Osteoblast (primary cell): ENCODE results near the gene RASGRP2. TPM values are rescaled to one million over a fixed set of nuclear protein-coding genes. Genes with fewer than 3 reads are reported as not detected.
"Not testable (repeated sequence)": the region's sequence is repeated elsewhere in the genome, so short reads cannot be mapped to it uniquely, and the experiment has no call there.

Experiments used
- DNase-seq: peaks from one replicate; pipeline ENCODE4 v3.0.0; 2011; ENCODE audit warnings: low spot score, mixed read lengths; ENCODE audit not compliant: insufficient read length; ENCODE audit errors: missing footprints
- H2AFZ ChIP-seq: 2 replicates; pipeline ENCODE4 v1.6.0; 2011; ENCODE audit warnings: mild to moderate bottlenecking, low read length
- H3K27ac ChIP-seq: 2 replicates; pipeline ENCODE4 v1.5.1; 2011; ENCODE audit warnings: mild to moderate bottlenecking, low read depth, low read length, moderate library complexity
- H3K27me3 ChIP-seq: 2 replicates; pipeline ENCODE4 v1.6.0; 2012; ENCODE audit warnings: mild to moderate bottlenecking, control low read depth, inconsistent platforms, low read length, moderate library complexity; ENCODE audit not compliant: insufficient read depth
- H3K36me3 ChIP-seq: 2 replicates; pipeline ENCODE4 v1.5.1; 2011; ENCODE audit warnings: mild to moderate bottlenecking, low read length, control low read depth, moderate library complexity; ENCODE audit not compliant: insufficient read depth
- H3K4me1 ChIP-seq: 2 replicates; pipeline ENCODE4 v1.5.1; 2011; ENCODE audit warnings: mild to moderate bottlenecking, low read length, control low read depth, moderate library complexity; ENCODE audit not compliant: insufficient read depth
- H3K4me2 ChIP-seq: 2 replicates; pipeline ENCODE4 v1.6.0; 2011; ENCODE audit warnings: mild to moderate bottlenecking, low read length; ENCODE audit not compliant: insufficient read depth
- H3K4me3 ChIP-seq: fragments of 200-600 bp; sonication (generic); 3 replicates; pipeline ENCODE4 v1.5.1; 2012; ENCODE audit warnings: mild to moderate bottlenecking, low read length, inconsistent platforms; ENCODE audit not compliant: insufficient read depth
- H3K79me2 ChIP-seq: 2 replicates; pipeline ENCODE4 v1.6.0; 2012; ENCODE audit warnings: mild to moderate bottlenecking, low read length, control low read depth, inconsistent platforms; ENCODE audit not compliant: insufficient read depth
- H3K9me3 ChIP-seq: 2 replicates; pipeline ENCODE4 v1.5.1; 2011; ENCODE audit warnings: low read depth, low read length, control low read depth
- H4K20me1 ChIP-seq: 2 replicates; pipeline ENCODE4 v1.6.0; 2012; ENCODE audit warnings: mild to moderate bottlenecking, low read length, control low read depth; ENCODE audit not compliant: insufficient read depth
- total RNA-seq: library from RNA; depleted of rRNA; stranded (reverse); fragments of >200 nt; gene quantifications from 2 replicates; pipeline ENCODE4 v1.2.3, GENCODE V29; 2012
- TF ChIP-seq, protein P1 (sequence below): IDR thresholded peaks from 2 replicates; pipeline ENCODE4 v1.5.1; 2011; ENCODE audit warnings: mild to moderate bottlenecking, low read depth, low read length, moderate library complexity; ENCODE audit errors: extremely low read depth

Gene RASGRP2
- total RNA-seq, 1 donor: not detected

DNA sequence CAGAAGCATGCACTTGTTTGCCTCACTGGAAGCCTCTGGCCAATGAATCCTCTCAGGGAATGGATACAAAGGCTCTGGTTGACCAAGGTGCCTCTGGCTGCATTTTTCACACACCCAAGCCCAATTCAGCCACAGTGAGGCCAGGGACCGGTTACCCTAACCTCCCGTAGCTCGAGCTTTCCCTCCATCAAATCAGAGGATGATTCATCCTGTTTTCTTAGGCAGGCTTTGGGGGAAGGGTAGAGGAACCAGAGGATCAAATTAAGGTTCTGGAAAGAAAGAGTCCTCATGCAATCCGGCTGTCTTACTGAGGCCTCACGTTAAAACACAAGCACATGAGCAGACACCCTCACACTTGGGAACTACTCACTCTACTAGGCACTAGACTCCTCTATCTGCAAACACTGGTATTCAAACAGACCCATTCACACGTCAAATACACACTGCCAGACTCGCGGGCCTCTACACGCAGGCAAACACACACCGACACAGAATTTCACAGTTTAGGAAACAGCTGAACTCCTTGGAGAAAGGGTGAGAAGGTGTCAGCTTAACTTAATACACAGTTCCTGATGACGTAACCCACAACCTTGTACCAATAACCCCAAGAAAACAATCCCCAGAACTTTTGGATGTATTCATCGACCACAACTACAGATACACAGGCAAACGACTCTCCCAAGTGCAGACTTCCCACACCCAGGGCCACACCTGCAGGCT is 33.4 kb downstream of the RASGRP2 start:
- H3K4me1 ChIP-seq: peaks cover 3% of the 10 kb centered on the region
- H3K4me3 ChIP-seq: no peak overlapping the region
- peak; percentile 96 for DNase-seq
- no peaks in the 10 kb centered on the region for H3K36me3 ChIP-seq
- H3K27me3 ChIP-seq: peaks cover 39% of the 10 kb centered on the region
- H3K79me2 ChIP-seq: no peaks in the 10 kb centered on the region
- no peak overlapping the region for H2AFZ ChIP-seq
- H3K9me3 ChIP-seq: no peaks in the 10 kb centered on the region
- TF ChIP-seq, protein P1, sequence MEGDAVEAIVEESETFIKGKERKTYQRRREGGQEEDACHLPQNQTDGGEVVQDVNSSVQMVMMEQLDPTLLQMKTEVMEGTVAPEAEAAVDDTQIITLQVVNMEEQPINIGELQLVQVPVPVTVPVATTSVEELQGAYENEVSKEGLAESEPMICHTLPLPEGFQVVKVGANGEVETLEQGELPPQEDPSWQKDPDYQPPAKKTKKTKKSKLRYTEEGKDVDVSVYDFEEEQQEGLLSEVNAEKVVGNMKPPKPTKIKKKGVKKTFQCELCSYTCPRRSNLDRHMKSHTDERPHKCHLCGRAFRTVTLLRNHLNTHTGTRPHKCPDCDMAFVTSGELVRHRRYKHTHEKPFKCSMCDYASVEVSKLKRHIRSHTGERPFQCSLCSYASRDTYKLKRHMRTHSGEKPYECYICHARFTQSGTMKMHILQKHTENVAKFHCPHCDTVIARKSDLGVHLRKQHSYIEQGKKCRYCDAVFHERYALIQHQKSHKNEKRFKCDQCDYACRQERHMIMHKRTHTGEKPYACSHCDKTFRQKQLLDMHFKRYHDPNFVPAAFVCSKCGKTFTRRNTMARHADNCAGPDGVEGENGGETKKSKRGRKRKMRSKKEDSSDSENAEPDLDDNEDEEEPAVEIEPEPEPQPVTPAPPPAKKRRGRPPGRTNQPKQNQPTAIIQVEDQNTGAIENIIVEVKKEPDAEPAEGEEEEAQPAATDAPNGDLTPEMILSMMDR: no peak
- no peak overlapping the region for H3K27ac ChIP-seq
- H3K4me2 ChIP-seq: no peak overlapping the region
- no peaks in the 10 kb centered on the region for H4K20me1 ChIP-seq

DNA sequence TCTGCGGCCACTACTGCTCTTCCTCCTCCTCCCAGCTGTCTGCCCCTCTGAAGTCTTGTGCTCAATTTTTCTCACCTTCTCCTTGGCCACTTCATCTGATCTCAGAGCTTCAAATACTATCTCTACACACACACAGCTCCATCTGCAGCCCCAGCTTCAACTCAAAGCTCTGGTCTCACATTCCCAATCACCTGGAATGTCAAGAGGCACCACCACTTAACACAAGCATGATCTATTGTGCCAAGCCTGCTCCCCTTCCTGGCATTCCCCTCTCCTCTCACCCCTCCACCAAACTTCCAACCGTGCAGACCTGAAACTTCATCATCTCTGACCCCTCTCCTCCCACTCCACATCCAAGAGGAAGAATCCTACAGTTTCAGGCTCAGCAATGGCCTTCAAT is 38.4 kb downstream of the RASGRP2 start:
- H3K27me3 ChIP-seq: peaks cover 31% of the 10 kb centered on the region

DNA sequence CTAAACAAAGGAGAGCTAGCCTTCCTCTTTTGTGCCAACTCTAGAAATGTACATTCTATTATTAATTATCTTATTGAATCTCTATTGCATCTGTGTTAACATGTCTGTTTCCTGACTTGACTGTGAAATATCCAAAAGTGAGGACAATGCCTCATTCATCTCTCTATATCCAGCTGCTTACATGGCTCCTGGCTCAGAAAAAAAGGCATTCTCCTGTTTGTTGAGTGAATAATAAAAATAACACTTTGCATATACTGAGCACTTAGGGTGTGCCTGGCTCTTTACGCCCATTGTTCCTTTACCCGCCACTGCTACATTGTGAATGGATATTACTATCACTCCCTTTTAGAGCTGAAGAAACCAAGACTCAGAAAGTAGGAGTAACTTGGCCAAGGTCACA is 40.9 kb downstream of the RASGRP2 start:
- H3K36me3 ChIP-seq: no peaks in the 10 kb centered on the region
- H4K20me1 ChIP-seq: no peaks in the 10 kb centered on the region
- peak; percentile 68 for DNase-seq
- H3K9me3 ChIP-seq: no peaks in the 10 kb centered on the region
- H3K27me3 ChIP-seq: peaks cover 30% of the 10 kb centered on the region
- H3K4me3 ChIP-seq: no peak overlapping the region
- H2AFZ ChIP-seq: no peak overlapping the region
- H3K4me2 ChIP-seq: no peak overlapping the region
- no peaks in the 10 kb centered on the region for H3K4me1 ChIP-seq
- H3K79me2 ChIP-seq: no peaks in the 10 kb centered on the region
- no peak overlapping the region for H3K27ac ChIP-seq
- TF ChIP-seq, protein P1: no peak

More for the DNA sequence above, 38.4 kb downstream of the RASGRP2 start:
- Histone ChIP-seq H3K4me1 (no peaks in the 10 kb centered on the region), H3K36me3 (no peaks in the 10 kb centered on the region), H3K27ac (no peak overlapping the region), H4K20me1 (no peaks in the 10 kb centered on the region), H3K79me2 (no peaks in the 10 kb centered on the region), H3K4me3 (no peak overlapping the region), H3K9me3 (no peaks in the 10 kb centered on the region), H3K4me2 (no peak overlapping the region), H2AFZ (no peak overlapping the region)
- DNase-seq: no peak
- TF ChIP-seq, protein P1: no peak

DNA sequence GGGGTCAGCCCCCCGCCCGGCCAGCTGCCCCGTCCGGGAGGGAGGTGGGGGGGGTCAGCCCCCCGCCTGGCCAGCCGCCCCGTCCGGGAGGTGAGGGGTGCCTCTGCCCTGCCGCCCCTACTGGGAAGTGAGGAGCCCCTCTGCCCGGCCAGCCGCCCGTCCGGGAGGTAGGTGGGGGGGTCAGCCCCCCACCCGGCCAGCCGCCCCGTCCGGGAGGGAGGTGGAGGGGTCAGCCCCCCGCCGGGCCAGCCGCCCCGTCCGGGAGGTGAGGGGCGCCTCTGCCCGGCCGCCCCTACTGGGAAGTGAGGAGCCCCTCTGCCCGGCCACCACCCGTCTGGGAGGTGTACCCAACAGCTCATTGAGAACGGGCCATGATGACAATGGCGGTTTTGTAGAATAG is 42.0 kb downstream of the RASGRP2 start:
- H3K79me2 ChIP-seq, H3K4me2 ChIP-seq, H3K9me3 ChIP-seq, DNase-seq, H3K27ac ChIP-seq, H3K4me1 ChIP-seq, H3K36me3 ChIP-seq, H3K4me3 ChIP-seq, H2AFZ ChIP-seq, H4K20me1 ChIP-seq: not testable (repeated sequence)
- peaks cover 32% of the 10 kb centered on the region for H3K27me3 ChIP-seq
